CD4-positive, CD25-positive, alpha-beta regulatory T cell (primary cell): Measurements from ENCODE around the gene CBFA2T3. TPM values are rescaled to one million over a fixed set of nuclear protein-coding genes. Genes with fewer than 3 reads are reported as not detected.
"Not testable (repeated sequence)": the region's sequence is repeated elsewhere in the genome, so short reads cannot be mapped to it uniquely, and the experiment has no call there.

Experiments
- ATAC-seq, 2 donors: fragments of 150-1000 bp; cut with Tn5 transposase; one replicate each; pipeline ENCODE4 v1.10.0; 2021; ENCODE audit warnings: low read depth in 2 of 2, moderate number of reproducible peaks in 2 of 2, moderate library complexity in 1 of 2
- DNase-seq, 3 donors: peaks; one replicate each; pipeline versions ENCODE4 v3.0.0 to v3.0.0-alpha.2; 2012 to 2022; ENCODE audit warnings: mixed read lengths in 1 of 3
- H3K27ac ChIP-seq: one replicate; pipeline ENCODE4 v1.7.0; 2013; ENCODE audit warnings: mild to moderate bottlenecking, low read length; ENCODE audit not compliant: insufficient read depth, poor library complexity, severe bottlenecking
- H3K27me3 ChIP-seq: one replicate; pipeline ENCODE4 v1.7.0; 2013; ENCODE audit warnings: low read length; ENCODE audit not compliant: control insufficient read depth, insufficient read depth
- H3K36me3 ChIP-seq: one replicate; pipeline ENCODE4 v1.7.0; 2013; ENCODE audit warnings: mild to moderate bottlenecking, low read length, moderate library complexity; ENCODE audit not compliant: control insufficient read depth, insufficient read depth
- H3K4me1 ChIP-seq: 2 replicates; pipeline ENCODE4 v1.7.0; 2013; ENCODE audit warnings: mild to moderate bottlenecking, low read length; ENCODE audit not compliant: insufficient read depth, control insufficient read depth, poor library complexity, severe bottlenecking
- H3K4me3 ChIP-seq: one replicate; pipeline ENCODE4 v1.7.0; 2013; ENCODE audit warnings: low read depth, mild to moderate bottlenecking, low read length, moderate library complexity
- H3K9me3 ChIP-seq, 2 experiments: 1 replicate in 1 of 2; 2 replicates in 1 of 2; pipeline ENCODE4 v1.7.0; 2013; ENCODE audit warnings: low read length in 2 of 2, mild to moderate bottlenecking in 1 of 2, moderate library complexity in 1 of 2; ENCODE audit not compliant: control insufficient read depth in 2 of 2
- H3K27ac Mint-ChIP-seq, 3 donors: one replicate each; pipeline ENCODE4 v1.8.0; 2020 to 2022; ENCODE audit warnings: mild to moderate bottlenecking in 3 of 3, mixed read lengths in 3 of 3, moderate library complexity in 2 of 3
- H3K27me3 Mint-ChIP-seq: one replicate; pipeline ENCODE4 v1.8.0; 2022; ENCODE audit warnings: mild to moderate bottlenecking, mixed read lengths
- H3K36me3 Mint-ChIP-seq: one replicate; pipeline ENCODE4 v1.8.0; 2020; ENCODE audit warnings: mixed read lengths
- H3K4me1 Mint-ChIP-seq, 4 donors: one replicate each; pipeline ENCODE4 v1.8.0; 2020 to 2022; ENCODE audit warnings: mixed read lengths in 4 of 4, mild to moderate bottlenecking in 1 of 4
- H3K4me3 Mint-ChIP-seq, 4 donors: one replicate each; pipeline ENCODE4 v1.8.0; 2020 to 2022; ENCODE audit warnings: mild to moderate bottlenecking in 4 of 4, mixed read lengths in 4 of 4, moderate library complexity in 3 of 4
- H3K9me3 Mint-ChIP-seq, 7 donors: one replicate each; pipeline ENCODE4 v1.8.0; 2020 to 2022; ENCODE audit warnings: mixed read lengths in 7 of 7, mild to moderate bottlenecking in 3 of 7, moderate library complexity in 2 of 7
- polyA plus RNA-seq, 4 donors: library from polyadenylated mRNA; unstranded; fragments of 300-500 nt; fragmentation: Illumina TruSeq; gene quantifications; one replicate each; pipeline ENCODE4 v1.2.3, GENCODE V29; 2021
- total RNA-seq: library from RNA; stranded (reverse); gene quantifications from one replicate; pipeline ENCODE4 v1.2.3, GENCODE V29; 2022

The CBFA2T3 gene
- total and polyA plus RNA-seq, 5 donors from 2014 or later: 0.25 to 1.3 TPM; not detected in 3

DNA sequence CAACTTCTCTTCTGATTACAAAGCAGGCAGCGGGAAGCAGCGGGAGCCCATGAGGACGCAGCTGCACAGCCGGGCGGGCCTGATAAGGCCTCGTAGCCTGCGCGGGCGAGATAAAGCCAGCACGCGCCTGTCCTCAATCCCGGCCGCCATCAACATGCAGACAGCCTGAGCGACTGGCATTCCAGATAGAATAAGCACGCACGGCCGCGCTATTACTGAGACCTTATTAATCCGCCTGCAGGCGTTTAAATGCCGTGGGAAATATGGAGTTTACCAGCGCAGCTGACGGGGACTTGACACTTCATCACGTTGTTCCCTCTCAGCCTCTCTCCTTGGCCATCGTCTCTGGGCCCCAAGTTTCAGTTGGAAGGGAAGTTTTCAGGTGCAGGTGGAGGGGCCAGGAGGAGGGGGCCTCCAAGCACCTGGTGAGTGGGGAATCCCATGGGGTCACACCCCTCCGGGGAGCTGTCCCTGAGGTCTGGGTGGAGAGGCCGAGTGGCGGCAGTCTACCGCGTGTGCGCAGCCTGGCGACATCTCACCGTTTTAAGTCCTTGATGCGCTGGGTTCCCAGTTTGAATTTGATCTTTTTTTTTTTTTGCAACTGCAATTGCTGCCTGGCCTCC, 27.3 kb upstream of the CBFA2T3 start:
- Mint-ChIP-seq H3K27ac (no peak overlapping the region), H3K9me3 (peaks cover 0 to 7% (median 0%) of the 10 kb centered on the region in 7 donors), H3K4me1 (peaks cover 0 to 12% (median 3%) of the 10 kb centered on the region in 4 donors), H3K36me3 (peaks cover 4% of the 10 kb centered on the region), H3K4me3 (no peak overlapping the region), H3K27me3 (peaks cover 19% of the 10 kb centered on the region)
- Histone ChIP-seq H3K4me3 (no peak overlapping the region), H3K9me3 (no peaks in the 10 kb centered on the region), H3K4me1 (no peaks in the 10 kb centered on the region), H3K27ac (no peak overlapping the region), H3K36me3 (no peaks in the 10 kb centered on the region), H3K27me3 (no peaks in the 10 kb centered on the region)
- no peak for ATAC-seq
- DNase-seq: no peak

DNA sequence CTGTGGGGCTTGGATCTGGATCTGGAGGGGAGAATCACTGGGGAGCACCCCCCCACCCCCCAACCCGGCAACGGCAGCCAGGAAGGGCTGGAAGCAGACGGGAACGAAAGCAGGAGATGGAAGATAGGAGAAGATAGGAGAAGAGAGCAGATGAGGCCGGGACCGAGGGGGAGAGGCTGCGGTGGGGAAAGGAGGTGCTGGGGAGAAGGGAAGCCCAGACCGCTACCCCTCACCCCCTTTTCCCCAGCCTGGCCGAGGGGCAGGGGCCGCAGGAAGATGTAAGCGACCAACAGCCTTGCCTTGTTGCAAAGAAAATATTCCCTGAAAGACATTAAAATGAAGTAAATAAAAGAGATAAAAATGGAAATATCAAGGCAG, 26.8 kb upstream of the CBFA2T3 start:
- peaks cover 19% of the 10 kb centered on the region for H3K27me3 Mint-ChIP-seq
- ATAC-seq (no peak), DNase-seq (no peak)
- H3K4me3 ChIP-seq: no peak overlapping the region
- H3K4me1 Mint-ChIP-seq: peaks cover 0 to 15% (median 6%) of the 10 kb centered on the region in 4 donors
- no peaks in the 10 kb centered on the region for H3K4me1 ChIP-seq
- H3K27me3 ChIP-seq: no peaks in the 10 kb centered on the region
- H3K4me3 Mint-ChIP-seq: no peak overlapping the region
- H3K36me3 Mint-ChIP-seq: peaks cover 4% of the 10 kb centered on the region
- no peak overlapping the region for H3K27ac ChIP-seq
- H3K9me3 ChIP-seq: no peaks in the 10 kb centered on the region
- H3K27ac Mint-ChIP-seq: no peak overlapping the region
- H3K36me3 ChIP-seq: no peaks in the 10 kb centered on the region
- H3K9me3 Mint-ChIP-seq: peaks cover 0 to 12% (median 0%) of the 10 kb centered on the region in 7 donors

DNA sequence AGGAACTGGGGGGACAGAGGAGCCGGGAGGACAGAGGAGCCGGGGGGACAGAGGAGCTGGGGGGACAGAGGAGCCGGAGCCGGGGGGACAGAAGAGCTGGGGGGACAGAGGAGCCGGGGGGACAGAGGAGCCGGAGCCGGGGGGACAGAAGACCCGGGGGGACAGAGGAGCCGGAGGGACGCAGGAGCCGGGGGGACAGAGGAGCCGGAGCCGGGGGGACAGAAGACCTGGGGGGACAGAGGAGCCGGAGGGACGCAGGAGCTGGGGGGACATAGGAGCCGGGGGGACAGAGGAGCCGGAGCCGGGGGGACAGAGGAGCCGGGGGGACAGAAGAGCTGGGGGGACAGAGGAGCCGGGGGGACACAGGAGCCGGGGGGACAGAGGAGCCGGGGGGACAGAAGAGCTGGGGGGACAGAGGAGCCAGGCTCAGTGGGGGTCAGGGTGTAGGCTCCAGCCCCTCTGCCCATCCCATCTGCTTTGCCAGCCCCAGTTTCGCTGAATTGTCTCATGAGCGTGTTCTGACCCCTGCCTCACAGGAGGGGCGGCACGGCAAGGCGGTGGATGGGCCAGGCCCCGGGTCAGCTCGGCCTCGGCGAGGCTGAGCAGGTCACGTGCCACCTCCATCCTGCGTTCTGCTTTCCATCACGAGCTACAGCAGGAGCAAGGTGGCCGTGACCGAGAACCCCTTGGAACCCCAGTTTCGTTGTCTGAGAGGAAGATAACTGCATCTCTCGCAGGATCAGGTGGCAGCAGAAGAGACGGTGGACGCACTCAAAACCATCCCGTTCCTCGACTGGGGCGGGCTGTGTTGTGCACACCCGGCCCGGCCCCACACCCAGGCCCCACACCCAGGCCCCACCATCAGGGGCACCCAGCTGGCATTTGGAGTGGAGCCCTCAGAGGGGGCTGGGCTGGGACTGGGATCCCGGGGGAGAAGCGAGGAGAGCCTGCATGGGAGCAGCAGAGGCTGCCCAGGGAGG, 26.1 kb upstream of the CBFA2T3 start:
- Histone ChIP-seq H3K4me3 (no peak overlapping the region), H3K27me3 (no peaks in the 10 kb centered on the region), H3K4me1 (no peaks in the 10 kb centered on the region), H3K27ac (no peak overlapping the region), H3K36me3 (no peaks in the 10 kb centered on the region), H3K9me3 (peaks cover 0 to under 1% of the 10 kb centered on the region in 2 experiments)
- Mint-ChIP-seq H3K4me3 (no peak overlapping the region), H3K27me3 (peaks cover 19% of the 10 kb centered on the region), H3K9me3 (peaks cover 0 to 12% (median 0%) of the 10 kb centered on the region in 7 donors), H3K27ac (no peak overlapping the region), H3K4me1 (peaks cover 0 to 15% (median 6%) of the 10 kb centered on the region in 4 donors), H3K36me3 (peaks cover 4% of the 10 kb centered on the region)
- ATAC-seq: no peak
- DNase-seq: no peak

DNA sequence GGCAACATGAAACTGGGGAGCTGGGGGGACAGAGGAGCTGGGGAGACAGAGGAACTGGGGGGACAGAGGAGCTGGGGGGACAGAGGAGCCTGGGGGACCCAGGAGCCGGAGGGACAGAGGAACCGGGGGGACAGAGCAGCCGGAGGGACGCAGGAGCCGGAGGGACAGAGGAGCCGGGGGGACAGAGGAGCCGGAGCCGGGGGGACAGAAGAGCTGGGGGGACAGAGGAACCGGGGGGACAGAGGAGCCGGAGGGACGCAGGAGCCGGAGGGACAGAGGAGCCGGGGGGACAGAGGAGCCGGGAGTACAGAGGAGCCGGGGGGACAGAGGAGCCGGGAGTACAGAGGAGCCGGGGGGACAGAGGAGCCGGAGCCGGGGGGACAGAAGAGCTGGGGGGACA, 25.1 kb upstream of the CBFA2T3 start:
- ATAC-seq, H3K4me1 ChIP-seq, H3K27ac ChIP-seq, H3K36me3 Mint-ChIP-seq, H3K4me3 Mint-ChIP-seq, H3K27me3 ChIP-seq, H3K4me3 ChIP-seq, DNase-seq, H3K36me3 ChIP-seq, H3K27ac Mint-ChIP-seq, H3K9me3 ChIP-seq: not testable (repeated sequence)
- peaks cover 0 to 15% (median 6%) of the 10 kb centered on the region in 4 donors for H3K4me1 Mint-ChIP-seq
- H3K27me3 Mint-ChIP-seq: peaks cover 14% of the 10 kb centered on the region
- peaks cover 0 to 20% (median 1%) of the 10 kb centered on the region in 7 donors for H3K9me3 Mint-ChIP-seq

DNA sequence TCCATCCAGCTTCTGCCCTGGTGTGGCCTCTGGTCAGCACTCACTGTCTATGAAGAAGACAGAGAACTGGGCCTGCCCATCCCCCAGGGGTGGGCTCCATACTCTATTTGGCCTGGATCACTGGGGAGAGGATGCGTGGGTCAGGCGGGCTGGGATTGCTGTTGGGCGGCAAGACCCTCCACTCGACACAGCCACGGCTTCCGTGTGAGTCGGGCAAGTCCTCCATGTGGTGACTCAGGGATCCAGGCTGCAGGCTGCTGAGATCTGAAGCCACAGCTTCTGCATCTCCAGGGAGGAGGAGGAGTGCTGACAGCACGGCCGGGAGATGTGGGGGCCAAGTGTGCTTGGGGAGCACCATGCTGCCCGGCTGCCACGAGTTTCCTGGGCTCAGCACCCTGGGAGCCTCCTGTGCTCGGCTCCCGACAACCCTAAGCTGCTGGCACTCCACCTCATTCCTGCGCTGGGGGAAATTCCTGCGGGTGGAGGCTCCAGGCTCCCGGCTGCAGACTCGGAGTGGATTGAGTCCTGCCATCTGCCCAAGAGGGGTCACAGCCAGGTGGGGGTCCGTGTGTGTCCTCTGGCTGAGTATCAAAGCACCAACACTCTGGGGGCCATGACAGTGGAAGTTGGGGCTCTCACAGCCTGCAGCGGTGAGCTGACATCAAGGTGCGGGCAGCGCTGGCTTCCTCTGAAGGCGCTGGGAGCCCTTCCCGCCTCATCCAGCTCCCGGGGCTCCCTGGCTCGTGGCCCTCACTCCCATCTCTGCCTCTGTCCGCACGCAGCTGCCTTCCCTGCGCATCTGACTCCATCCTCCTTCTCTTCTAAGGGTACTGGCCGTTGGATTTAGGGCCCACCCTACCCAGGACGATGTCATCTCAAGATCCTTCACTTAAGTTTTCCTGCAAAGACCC, 24.4 kb upstream of the CBFA2T3 start:
- ATAC-seq (no peak), DNase-seq (no peak)
- Histone ChIP-seq H3K36me3 (no peaks in the 10 kb centered on the region), H3K4me1 (no peaks in the 10 kb centered on the region), H3K27me3 (no peaks in the 10 kb centered on the region), H3K9me3 (peaks cover 4 to 10% of the 10 kb centered on the region in 2 experiments), H3K4me3 (no peak overlapping the region), H3K27ac (no peak overlapping the region)
- peak overlapping the region in 1 of 3 donors; percentile 86 for H3K27ac Mint-ChIP-seq
- H3K4me3 Mint-ChIP-seq: no peak overlapping the region
- H3K9me3 Mint-ChIP-seq: peaks cover 0 to 20% (median 1%) of the 10 kb centered on the region in 7 donors
- H3K36me3 Mint-ChIP-seq: peaks cover 4% of the 10 kb centered on the region
- H3K4me1 Mint-ChIP-seq: peaks cover 0 to 15% (median 6%) of the 10 kb centered on the region in 4 donors
- H3K27me3 Mint-ChIP-seq: peaks cover 14% of the 10 kb centered on the region

DNA sequence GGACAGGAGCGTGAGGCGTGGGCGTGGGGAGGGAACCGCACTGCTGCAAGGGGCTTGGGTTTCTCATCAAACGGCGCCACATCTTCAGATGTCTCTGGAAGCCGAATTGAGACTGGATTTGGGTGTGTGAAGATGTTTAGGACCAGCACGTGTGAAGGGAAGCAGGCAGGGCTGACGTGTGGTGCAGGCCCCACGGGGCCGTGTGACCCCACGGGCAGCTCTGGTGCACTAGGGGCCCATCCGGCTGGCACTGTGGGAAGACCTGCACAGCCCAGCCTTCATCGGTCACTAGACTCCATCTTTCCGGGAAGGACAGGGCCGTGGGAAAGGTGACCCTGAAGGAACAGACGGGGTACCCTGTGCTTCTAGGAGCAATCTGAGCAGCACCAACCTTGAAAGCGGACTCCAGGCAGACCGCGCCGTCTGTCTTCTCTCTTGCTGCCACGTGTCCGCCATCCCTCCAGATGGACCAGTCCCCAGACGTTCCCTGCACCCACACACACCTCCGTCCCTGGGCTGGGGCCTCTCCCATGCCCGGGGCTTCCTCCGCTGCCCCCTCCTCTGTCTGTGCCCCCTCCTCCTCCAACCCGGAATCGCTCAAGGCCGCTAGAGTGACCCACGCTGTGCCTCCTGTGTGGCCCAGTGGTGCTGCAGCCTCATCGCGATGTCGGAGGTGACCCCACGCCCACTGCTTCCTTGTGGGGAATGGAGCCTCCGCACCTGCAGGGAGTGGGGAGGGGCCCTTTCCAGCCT, 23.4 kb upstream of the CBFA2T3 start:
- Mint-ChIP-seq H3K4me1 (peaks cover 0 to 15% (median 6%) of the 10 kb centered on the region in 4 donors), H3K27me3 (peaks cover 14% of the 10 kb centered on the region), H3K27ac (peak overlapping the region in 2 of 3 donors; percentile 52 to 85), H3K9me3 (peaks cover 0 to 20% (median 1%) of the 10 kb centered on the region in 7 donors), H3K4me3 (peak overlapping the region in 1 of 4 donors; percentile 66), H3K36me3 (peaks cover 4% of the 10 kb centered on the region)
- Histone ChIP-seq H3K27ac (peak overlapping the region; percentile 14), H3K36me3 (no peaks in the 10 kb centered on the region), H3K27me3 (no peaks in the 10 kb centered on the region), H3K9me3 (peaks cover 4 to 10% of the 10 kb centered on the region in 2 experiments), H3K4me3 (no peak overlapping the region), H3K4me1 (no peaks in the 10 kb centered on the region)
- no peak for DNase-seq
- peak in 1 of 2 donors; percentile 26 for ATAC-seq
